Measurements from ENCODE around the gene BATF3. TPM values are rescaled to one million over a fixed set of nuclear protein-coding genes. Genes with fewer than 3 reads are reported as not detected.
"Not testable (repeated sequence)": the region's sequence is repeated elsewhere in the genome, so short reads cannot be mapped to it uniquely, and the experiment has no call there.

BATF3 gene
- total RNA-seq, 1 donor, result 0.36 TPM

GRCh38 chr1:212644866-212645545 lies 54.6 kb downstream of the BATF3 start:
- Histone ChIP-seq H3K79me2 (ENCODE audit: insufficient read depth, low read length) (no peaks in the 10 kb centered on the region), H2AFZ (ENCODE audit: low read length) (no peak overlapping the region), H3K27me3 (ENCODE audit: insufficient read depth, low read length) (no peaks in the 10 kb centered on the region), H3K4me2 (ENCODE audit: insufficient read depth, low read length) (no peak overlapping the region), H3K4me1 (ENCODE audit: insufficient read depth, low read length) (peaks cover 12% of the 10 kb centered on the region), H4K20me1 (ENCODE audit: insufficient read depth, low read length) (no peaks in the 10 kb centered on the region), H3K27ac (ENCODE audit: low read depth, low read length) (no peak overlapping the region), H3K36me3 (ENCODE audit: insufficient read depth, low read length) (no peaks in the 10 kb centered on the region), H3K4me3 (ENCODE audit: insufficient read depth, low read length) (no peak overlapping the region), H3K9me3 (ENCODE audit: low read depth, low read length) (no peaks in the 10 kb centered on the region)
- no peak for TF ChIP-seq CTCF (IDR thresholded peaks at IDR 0.05; ENCODE audit: extremely low read depth, low read depth, low read length)
- no peak for DNase-seq (ENCODE audit: insufficient read length, low spot score, missing footprints)

DNA sequence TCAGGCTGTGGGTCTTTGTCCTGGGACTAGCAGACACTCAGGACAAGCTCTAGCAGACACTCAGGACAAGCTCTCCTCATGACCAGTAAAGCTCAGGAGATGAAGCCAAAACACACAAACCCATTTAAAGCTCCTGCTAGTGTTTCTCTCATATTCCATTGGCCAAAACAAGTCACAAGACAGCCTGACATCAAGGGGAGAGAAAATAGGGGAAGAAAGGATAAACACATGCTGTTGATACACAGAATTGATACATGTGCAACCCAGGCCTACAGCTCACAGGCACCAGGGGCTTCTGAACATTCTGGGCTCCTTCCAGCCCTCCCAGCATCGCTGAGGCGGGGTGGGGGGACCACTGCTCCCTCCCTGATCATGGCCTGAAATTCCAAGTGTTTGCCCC lies 55.8 kb downstream of the BATF3 start:
- H3K4me1 ChIP-seq (ENCODE audit: insufficient read depth, low read length), result peaks cover 11% of the 10 kb centered on the region
- H3K79me2 ChIP-seq (ENCODE audit: insufficient read depth, low read length), result no peaks in the 10 kb centered on the region
- no peaks in the 10 kb centered on the region for H4K20me1 ChIP-seq (ENCODE audit: insufficient read depth, low read length)
- DNase-seq (ENCODE audit: insufficient read length, low spot score, missing footprints), result peak; percentile 26
- H3K4me3 ChIP-seq (ENCODE audit: insufficient read depth, low read length), result no peak overlapping the region
- TF ChIP-seq CTCF (IDR thresholded peaks at IDR 0.05; ENCODE audit: extremely low read depth, low read depth, low read length), result no peak
- H3K36me3 ChIP-seq (ENCODE audit: insufficient read depth, low read length), result no peaks in the 10 kb centered on the region
- no peak overlapping the region for H3K27ac ChIP-seq (ENCODE audit: low read depth, low read length)
- no peak overlapping the region for H2AFZ ChIP-seq (ENCODE audit: low read length)
- no peaks in the 10 kb centered on the region for H3K27me3 ChIP-seq (ENCODE audit: insufficient read depth, low read length)
- no peaks in the 10 kb centered on the region for H3K9me3 ChIP-seq (ENCODE audit: low read depth, low read length)
- H3K4me2 ChIP-seq (ENCODE audit: insufficient read depth, low read length), result no peak overlapping the region

GRCh38 chr1:212641956-212642355 lies 57.7 kb downstream of the BATF3 start:
- DNase-seq (ENCODE audit: insufficient read length, low spot score, missing footprints), result peak; percentile 51
- H3K36me3 ChIP-seq (ENCODE audit: insufficient read depth, low read length), result no peaks in the 10 kb centered on the region
- H3K27me3 ChIP-seq (ENCODE audit: insufficient read depth, low read length), result no peaks in the 10 kb centered on the region
- no peak for TF ChIP-seq CTCF (IDR thresholded peaks at IDR 0.05; ENCODE audit: extremely low read depth, low read depth, low read length)
- H3K9me3 ChIP-seq (ENCODE audit: low read depth, low read length), result no peaks in the 10 kb centered on the region
- H3K4me3 ChIP-seq (ENCODE audit: insufficient read depth, low read length), result no peak overlapping the region
- no peak overlapping the region for H3K27ac ChIP-seq (ENCODE audit: low read depth, low read length)
- peaks cover 24% of the 10 kb centered on the region for H3K4me1 ChIP-seq (ENCODE audit: insufficient read depth, low read length)
- no peaks in the 10 kb centered on the region for H3K79me2 ChIP-seq (ENCODE audit: insufficient read depth, low read length)
- no peaks in the 10 kb centered on the region for H4K20me1 ChIP-seq (ENCODE audit: insufficient read depth, low read length)
- H2AFZ ChIP-seq (ENCODE audit: low read length), result no peak overlapping the region
- no peak overlapping the region for H3K4me2 ChIP-seq (ENCODE audit: insufficient read depth, low read length)

GRCh38 chr1:212640223-212640878 lies 59.3 kb downstream of the BATF3 start:
- no peak overlapping the region for H2AFZ ChIP-seq (ENCODE audit: low read length)
- peaks cover 37% of the 10 kb centered on the region for H3K4me1 ChIP-seq (ENCODE audit: insufficient read depth, low read length)
- H3K4me3 ChIP-seq (ENCODE audit: insufficient read depth, low read length), result no peak overlapping the region
- no peaks in the 10 kb centered on the region for H3K9me3 ChIP-seq (ENCODE audit: low read depth, low read length)
- no peak overlapping the region for H3K4me2 ChIP-seq (ENCODE audit: insufficient read depth, low read length)
- no peak overlapping the region for H3K27ac ChIP-seq (ENCODE audit: low read depth, low read length)
- TF ChIP-seq CTCF (IDR thresholded peaks at IDR 0.05; ENCODE audit: extremely low read depth, low read depth, low read length), result no peak
- no peaks in the 10 kb centered on the region for H3K36me3 ChIP-seq (ENCODE audit: insufficient read depth, low read length)
- peak; percentile 11 for DNase-seq (ENCODE audit: insufficient read length, low spot score, missing footprints)
- no peaks in the 10 kb centered on the region for H3K79me2 ChIP-seq (ENCODE audit: insufficient read depth, low read length)
- no peaks in the 10 kb centered on the region for H3K27me3 ChIP-seq (ENCODE audit: insufficient read depth, low read length)
- no peaks in the 10 kb centered on the region for H4K20me1 ChIP-seq (ENCODE audit: insufficient read depth, low read length)

- not testable (repeated sequence) for DNase-seq (ENCODE audit: insufficient read length, low spot score, missing footprints); H3K4me2 ChIP-seq (ENCODE audit: insufficient read depth, low read length); H2AFZ ChIP-seq (ENCODE audit: low read length); H3K27me3 ChIP-seq (ENCODE audit: insufficient read depth, low read length); H3K36me3 ChIP-seq (ENCODE audit: insufficient read depth, low read length); H3K79me2 ChIP-seq (ENCODE audit: insufficient read depth, low read length); H4K20me1 ChIP-seq (ENCODE audit: insufficient read depth, low read length); H3K9me3 ChIP-seq (ENCODE audit: low read depth, low read length); H3K4me3 ChIP-seq (ENCODE audit: insufficient read depth, low read length)
- Histone ChIP-seq H3K27ac (ENCODE audit: low read depth, low read length) (peak overlapping the region; percentile 97), H3K4me1 (ENCODE audit: insufficient read depth, low read length) (peaks cover 41% of the 10 kb centered on the region)
Measured at GRCh38 chr1:212639524-212639923, 60.1 kb downstream of the BATF3 start.
